ENCODE data around the gene TM2D1. TPM values are rescaled to one million over a fixed set of nuclear protein-coding genes. Genes with fewer than 3 reads are reported as not detected.

Gene TM2D1
- polyA plus RNA-seq (2013, experiment 1 of 2), result 33.2 TPM
- 32.9 TPM for polyA plus RNA-seq (2013, experiment 2 of 2)

GRCh38 chr1:61724813-61725694 is at the start of gene TM2D1:
Gene TM2D1 (minus strand): TSS chr1:61725141. CDS start chr1:61725120, 21 bp downstream.
- H3K4me1 ChIP-seq (ENCODE audit: control insufficient read depth, insufficient read depth, low read length, poor library complexity, severe bottlenecking), result peaks cover 25% of the 10 kb centered on the region
- peaks cover 10% of the 10 kb centered on the region for H3K36me3 ChIP-seq (ENCODE audit: control insufficient read depth, insufficient read depth, low read length)
- peak within 1 kb of the TSS; percentile 86 for H3K4me3 ChIP-seq (ENCODE audit: extremely low read depth, insufficient read depth, low read length, poor library complexity, severe bottlenecking)
- no peaks in the 10 kb centered on the region for H3K9me3 ChIP-seq (ENCODE audit: control insufficient read depth, low read length)
- WGBS, 2 experiments (ENCODE audit: insufficient coverage in 2 of 2), result 0 to 1% methylated on average over 31 to 36 of the region's 45 CpGs
- H3K27ac ChIP-seq (ENCODE audit: low read depth, low read length, severe bottlenecking), result peak within 1 kb of the TSS; percentile 82

GRCh38 chr1:61770131-61770530 is 45.2 kb upstream of the TM2D1 start:
- no CpG with 5 or more reads among the region's 1 CpG for WGBS, 2 experiments (ENCODE audit: insufficient coverage in 2 of 2)
- no peaks in the 10 kb centered on the region for H3K4me1 ChIP-seq (ENCODE audit: control insufficient read depth, insufficient read depth, low read length, poor library complexity, severe bottlenecking)
- H3K27ac ChIP-seq (ENCODE audit: low read depth, low read length, severe bottlenecking), result no peak overlapping the region
- H3K4me3 ChIP-seq (ENCODE audit: extremely low read depth, insufficient read depth, low read length, poor library complexity, severe bottlenecking), result no peak overlapping the region
- H3K36me3 ChIP-seq (ENCODE audit: control insufficient read depth, insufficient read depth, low read length), result no peaks in the 10 kb centered on the region
- H3K9me3 ChIP-seq (ENCODE audit: control insufficient read depth, low read length), result no peaks in the 10 kb centered on the region

GRCh38 chr1:61757950-61758349 is 33.0 kb upstream of the TM2D1 start:
- WGBS, 2 experiments (ENCODE audit: insufficient coverage in 2 of 2), result no CpG with 5 or more reads among the region's 2 CpGs

GRCh38 chr1:61756773-61757172 is 31.8 kb upstream of the TM2D1 start:
- Histone ChIP-seq H3K9me3 (ENCODE audit: control insufficient read depth, low read length) (no peaks in the 10 kb centered on the region), H3K4me1 (ENCODE audit: control insufficient read depth, insufficient read depth, low read length, poor library complexity, severe bottlenecking) (no peaks in the 10 kb centered on the region), H3K4me3 (ENCODE audit: extremely low read depth, insufficient read depth, low read length, poor library complexity, severe bottlenecking) (no peak overlapping the region), H3K36me3 (ENCODE audit: control insufficient read depth, insufficient read depth, low read length) (no peaks in the 10 kb centered on the region), H3K27ac (ENCODE audit: low read depth, low read length, severe bottlenecking) (no peak overlapping the region)
- 80 to 100% methylated on average over 1 to 2 of the region's 3 CpGs for WGBS, 2 experiments (ENCODE audit: insufficient coverage in 2 of 2)

More at GRCh38 chr1:61757950-61758349, 33.0 kb upstream of the TM2D1 start:
- Histone ChIP-seq H3K36me3 (ENCODE audit: control insufficient read depth, insufficient read depth, low read length) (no peaks in the 10 kb centered on the region), H3K9me3 (ENCODE audit: control insufficient read depth, low read length) (no peaks in the 10 kb centered on the region), H3K4me3 (ENCODE audit: extremely low read depth, insufficient read depth, low read length, poor library complexity, severe bottlenecking) (no peak overlapping the region), H3K4me1 (ENCODE audit: control insufficient read depth, insufficient read depth, low read length, poor library complexity, severe bottlenecking) (no peaks in the 10 kb centered on the region), H3K27ac (ENCODE audit: low read depth, low read length, severe bottlenecking) (no peak overlapping the region)

GRCh38 chr1:61754545-61754944 is 29.6 kb upstream of the TM2D1 start:
- Histone ChIP-seq H3K27ac (ENCODE audit: low read depth, low read length, severe bottlenecking) (no peak overlapping the region), H3K36me3 (ENCODE audit: control insufficient read depth, insufficient read depth, low read length) (no peaks in the 10 kb centered on the region), H3K4me1 (ENCODE audit: control insufficient read depth, insufficient read depth, low read length, poor library complexity, severe bottlenecking) (no peaks in the 10 kb centered on the region), H3K4me3 (ENCODE audit: extremely low read depth, insufficient read depth, low read length, poor library complexity, severe bottlenecking) (no peak overlapping the region), H3K9me3 (ENCODE audit: control insufficient read depth, low read length) (no peaks in the 10 kb centered on the region)
- WGBS, 2 experiments (ENCODE audit: insufficient coverage in 2 of 2), result 83 to 95% methylated on average over 1 to 3 of the region's 4 CpGs

GRCh38 chr1:61753998-61754508 is 29.1 kb upstream of the TM2D1 start:
- Histone ChIP-seq H3K4me3 (ENCODE audit: extremely low read depth, insufficient read depth, low read length, poor library complexity, severe bottlenecking) (no peak overlapping the region), H3K9me3 (ENCODE audit: control insufficient read depth, low read length) (no peaks in the 10 kb centered on the region), H3K27ac (ENCODE audit: low read depth, low read length, severe bottlenecking) (no peak overlapping the region), H3K36me3 (ENCODE audit: control insufficient read depth, insufficient read depth, low read length) (no peaks in the 10 kb centered on the region), H3K4me1 (ENCODE audit: control insufficient read depth, insufficient read depth, low read length, poor library complexity, severe bottlenecking) (no peaks in the 10 kb centered on the region)
- 83% methylated on average over 1 of the region's 1 CpG; no CpG with 5 or more reads in 1 of the 2 experiments for WGBS, 2 experiments (ENCODE audit: insufficient coverage in 2 of 2)

GRCh38 chr1:61752921-61753389 is 28.0 kb upstream of the TM2D1 start:
- Histone ChIP-seq H3K4me3 (ENCODE audit: extremely low read depth, insufficient read depth, low read length, poor library complexity, severe bottlenecking) (no peak overlapping the region), H3K9me3 (ENCODE audit: control insufficient read depth, low read length) (no peaks in the 10 kb centered on the region), H3K27ac (ENCODE audit: low read depth, low read length, severe bottlenecking) (no peak overlapping the region), H3K36me3 (ENCODE audit: control insufficient read depth, insufficient read depth, low read length) (no peaks in the 10 kb centered on the region), H3K4me1 (ENCODE audit: control insufficient read depth, insufficient read depth, low read length, poor library complexity, severe bottlenecking) (no peaks in the 10 kb centered on the region)
- WGBS, 2 experiments (ENCODE audit: insufficient coverage in 2 of 2), result 100% methylated on average over 1 of the region's 1 CpG; no CpG with 5 or more reads in 1 of the 2 experiments

GRCh38 chr1:61749574-61749973 is 24.6 kb upstream of the TM2D1 start:
- Histone ChIP-seq H3K4me3 (ENCODE audit: extremely low read depth, insufficient read depth, low read length, poor library complexity, severe bottlenecking) (no peak overlapping the region), H3K4me1 (ENCODE audit: control insufficient read depth, insufficient read depth, low read length, poor library complexity, severe bottlenecking) (peaks cover 7% of the 10 kb centered on the region), H3K9me3 (ENCODE audit: control insufficient read depth, low read length) (no peaks in the 10 kb centered on the region), H3K27ac (ENCODE audit: low read depth, low read length, severe bottlenecking) (no peak overlapping the region), H3K36me3 (ENCODE audit: control insufficient read depth, insufficient read depth, low read length) (no peaks in the 10 kb centered on the region)
- no CpG with 5 or more reads among the region's 2 CpGs for WGBS, 2 experiments (ENCODE audit: insufficient coverage in 2 of 2)

- Histone ChIP-seq H3K36me3 (ENCODE audit: control insufficient read depth, insufficient read depth, low read length) (no peaks in the 10 kb centered on the region), H3K9me3 (ENCODE audit: control insufficient read depth, low read length) (no peaks in the 10 kb centered on the region), H3K4me1 (ENCODE audit: control insufficient read depth, insufficient read depth, low read length, poor library complexity, severe bottlenecking) (peaks cover 14% of the 10 kb centered on the region), H3K4me3 (ENCODE audit: extremely low read depth, insufficient read depth, low read length, poor library complexity, severe bottlenecking) (no peak overlapping the region), H3K27ac (ENCODE audit: low read depth, low read length, severe bottlenecking) (no peak overlapping the region)
- 80 to 96% methylated on average over 1 to 4 of the region's 4 CpGs for WGBS, 2 experiments (ENCODE audit: insufficient coverage in 2 of 2)
Measured at GRCh38 chr1:61748566-61748965, 23.6 kb upstream of the TM2D1 start.

GRCh38 chr1:61746813-61747212 is 21.9 kb upstream of the TM2D1 start:
- H3K27ac ChIP-seq (ENCODE audit: low read depth, low read length, severe bottlenecking), result no peak overlapping the region
- H3K4me3 ChIP-seq (ENCODE audit: extremely low read depth, insufficient read depth, low read length, poor library complexity, severe bottlenecking), result no peak overlapping the region
- H3K36me3 ChIP-seq (ENCODE audit: control insufficient read depth, insufficient read depth, low read length), result no peaks in the 10 kb centered on the region
- peaks cover 16% of the 10 kb centered on the region for H3K4me1 ChIP-seq (ENCODE audit: control insufficient read depth, insufficient read depth, low read length, poor library complexity, severe bottlenecking)
- H3K9me3 ChIP-seq (ENCODE audit: control insufficient read depth, low read length), result no peaks in the 10 kb centered on the region
- WGBS, 2 experiments (ENCODE audit: insufficient coverage in 2 of 2), result 90% methylated on average over 1 of the region's 1 CpG; no CpG with 5 or more reads in 1 of the 2 experiments
